Natural killer cell treated with Interleukin-12 subunit alpha and Interleukin-12 subunit beta and Interleukin-15 and Interleukin-18, amount 100 ng/mL, for 72 hours (primary cell): Measurements from ENCODE around the gene MT1B. TPM values are rescaled to one million over a fixed set of nuclear protein-coding genes. Genes with fewer than 3 reads are reported as not detected.
"Not testable (repeated sequence)": the region's sequence is repeated elsewhere in the genome, so short reads cannot be mapped to it uniquely, and the experiment has no call there.

Experiments
- ATAC-seq, 2 donors: fragments of 150-1000 bp; cut with Tn5 transposase in 1 of 2; sonication (Bioruptor Pico), chemical (Tn5 transposase) in 1 of 2; 2 replicates each; pipeline ENCODE4 v1.10.0; 2021
- DNase-seq: peaks from one replicate; pipeline ENCODE4 v3.0.0; 2022; ENCODE audit warnings: low spot score
- H3K27ac Mint-ChIP-seq, 2 donors: 1 replicate in 1 of 2; 2 replicates in 1 of 2; pipeline ENCODE4 v1.8.0; 2022; ENCODE audit warnings: mixed read lengths in 2 of 2, mild to moderate bottlenecking in 1 of 2, moderate library complexity in 1 of 2
- H3K27me3 Mint-ChIP-seq, 2 donors: 1 replicate in 1 of 2; 2 replicates in 1 of 2; pipeline ENCODE4 v1.8.0; 2022; ENCODE audit warnings: mixed read lengths in 2 of 2
- H3K36me3 Mint-ChIP-seq: one replicate; pipeline ENCODE4 v1.8.0; 2022; ENCODE audit warnings: mixed read lengths
- H3K4me1 Mint-ChIP-seq, 2 donors: 1 replicate in 1 of 2; 2 replicates in 1 of 2; pipeline ENCODE4 v1.8.0; 2022; ENCODE audit warnings: low read depth in 2 of 2, mixed read lengths in 2 of 2, mild to moderate bottlenecking in 1 of 2
- H3K4me3 Mint-ChIP-seq: one replicate; pipeline ENCODE4 v1.8.0; 2022; ENCODE audit warnings: mixed read lengths
- H3K9me3 Mint-ChIP-seq: 2 replicates; pipeline ENCODE4 v1.8.0; 2022; ENCODE audit warnings: mixed read lengths
- total RNA-seq, 2 donors: library from RNA; stranded (reverse); gene quantifications; one replicate each; pipeline ENCODE4 v1.2.3, GENCODE V29; 2022

The MT1B gene
- total RNA-seq, 2 donors from 2014 or later: not detected

GRCh38 chr16:56670620-56670934 lies 18.9 kb downstream of the MT1B start:
- H3K9me3 Mint-ChIP-seq: no peaks in the 10 kb centered on the region
- ATAC-seq: no peak
- no peak overlapping the region for H3K27ac Mint-ChIP-seq
- H3K27me3 Mint-ChIP-seq: peaks cover 45 to 61% of the 10 kb centered on the region in 2 donors
- H3K36me3 Mint-ChIP-seq: no peaks in the 10 kb centered on the region
- no peak for DNase-seq
- peaks cover 14 to 28% of the 10 kb centered on the region in 2 donors for H3K4me1 Mint-ChIP-seq
- H3K4me3 Mint-ChIP-seq: no peak overlapping the region

- not testable (repeated sequence) for DNase-seq, H3K27ac Mint-ChIP-seq, H3K4me3 Mint-ChIP-seq, H3K9me3 Mint-ChIP-seq, ATAC-seq, H3K36me3 Mint-ChIP-seq
- H3K4me1 Mint-ChIP-seq: peaks cover 23 to 31% of the 10 kb centered on the region in 2 donors
- peaks cover 44 to 63% of the 10 kb centered on the region in 2 donors for H3K27me3 Mint-ChIP-seq
Observed at GRCh38 chr16:56671691-56672090, 20.0 kb downstream of the MT1B start.

GRCh38 chr16:56672171-56672570 lies 20.5 kb downstream of the MT1B start:
- not testable (repeated sequence) for DNase-seq, H3K4me3 Mint-ChIP-seq, H3K9me3 Mint-ChIP-seq, H3K27ac Mint-ChIP-seq, H3K36me3 Mint-ChIP-seq, ATAC-seq
- H3K27me3 Mint-ChIP-seq: peaks cover 44 to 63% of the 10 kb centered on the region in 2 donors
- peaks cover 23 to 31% of the 10 kb centered on the region in 2 donors for H3K4me1 Mint-ChIP-seq

- Mint-ChIP-seq H3K4me3 (no peak overlapping the region), H3K36me3 (no peaks in the 10 kb centered on the region), H3K27ac (no peak overlapping the region), H3K9me3 (no peaks in the 10 kb centered on the region), H3K27me3 (peaks cover 40 to 55% of the 10 kb centered on the region in 2 donors), H3K4me1 (peaks cover 23 to 28% of the 10 kb centered on the region in 2 donors)
- ATAC-seq: no peak
- DNase-seq: no peak
Observed at GRCh38 chr16:56672761-56673536, 21.3 kb downstream of the MT1B start.

DNA sequence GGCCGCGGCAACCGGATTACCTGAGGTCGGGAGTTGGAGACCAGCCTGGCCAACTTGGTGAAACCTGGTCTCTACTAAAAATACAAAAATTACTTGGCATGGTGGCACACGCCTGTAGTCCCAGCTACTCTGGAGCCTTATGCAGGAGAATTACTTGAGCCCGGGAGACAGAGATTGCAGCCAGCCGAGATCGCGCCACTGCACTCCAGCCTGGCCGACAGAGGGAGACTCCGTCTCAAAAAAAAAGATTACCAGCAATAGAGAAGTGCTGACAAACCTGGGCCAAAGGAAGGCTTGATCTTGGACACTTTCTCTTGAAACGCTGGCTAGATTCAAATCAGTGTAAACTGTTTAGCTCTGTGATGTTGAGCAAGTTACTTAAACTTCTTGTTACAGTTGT lies 22.2 kb downstream of the MT1B start:
- Mint-ChIP-seq H3K4me1 (peaks cover 17 to 20% of the 10 kb centered on the region in 2 donors), H3K27ac (peak overlapping the region in 1 of 2 donors; percentile 25), H3K27me3 (peaks cover 32 to 46% of the 10 kb centered on the region in 2 donors), H3K36me3 (no peaks in the 10 kb centered on the region), H3K4me3 (no peak overlapping the region), H3K9me3 (no peaks in the 10 kb centered on the region)
- ATAC-seq (no peak), DNase-seq (no peak)

DNA sequence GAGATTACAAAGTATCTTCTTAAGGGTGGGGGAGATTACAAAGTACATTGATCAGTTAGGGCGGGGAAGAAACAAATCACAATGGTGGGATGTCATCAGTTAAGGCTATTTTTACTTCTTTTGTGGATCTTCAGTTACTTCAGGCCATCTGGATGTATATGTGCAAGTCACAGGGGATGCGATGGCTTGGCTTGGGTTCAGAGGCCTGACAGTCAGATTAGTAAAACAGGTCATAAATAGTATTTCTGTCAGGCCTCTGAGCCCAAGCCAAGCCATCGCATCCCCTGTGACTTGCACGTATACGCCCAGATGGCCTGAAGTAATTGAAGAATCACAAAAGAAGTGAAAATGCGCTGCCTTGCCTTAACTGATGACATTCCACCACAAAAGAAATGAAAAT lies 22.9 kb downstream of the MT1B start:
- H3K27ac Mint-ChIP-seq: not testable (repeated sequence)
- peaks cover 27 to 42% of the 10 kb centered on the region in 2 donors for H3K27me3 Mint-ChIP-seq

DNA sequence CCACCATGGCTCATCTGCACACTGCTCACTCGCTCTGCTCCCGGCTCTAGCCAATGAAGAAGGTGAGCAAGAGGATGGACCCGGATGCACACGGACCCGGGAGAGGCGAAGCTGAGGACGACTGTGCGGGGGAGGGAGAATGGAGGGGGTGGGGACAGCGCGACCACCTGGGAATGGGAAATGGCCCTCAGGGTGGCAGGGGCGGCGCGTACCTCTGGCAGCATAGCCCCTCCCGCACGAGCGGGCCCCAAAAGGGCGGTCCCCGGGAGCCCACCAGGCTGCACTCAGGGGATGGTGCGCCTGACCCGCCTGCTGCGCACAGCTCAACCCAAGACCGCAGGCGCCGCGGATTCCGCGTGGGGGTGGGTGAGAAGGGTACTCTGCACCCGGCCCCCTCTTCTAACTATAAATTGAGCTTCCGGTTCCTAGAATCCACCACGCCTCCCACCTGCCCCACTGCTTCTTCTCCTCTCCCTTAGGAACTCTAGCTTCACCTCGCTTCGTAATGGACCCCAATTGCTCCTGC lies 24.1 kb downstream of the MT1B start:
- Mint-ChIP-seq H3K27ac (peak overlapping the region; percentile 47 to 65), H3K27me3 (peaks cover 22 to 39% of the 10 kb centered on the region in 2 donors), H3K4me1 (peaks cover 20 to 22% of the 10 kb centered on the region in 2 donors), H3K9me3 (no peaks in the 10 kb centered on the region), H3K4me3 (peak overlapping the region; percentile 53), H3K36me3 (no peaks in the 10 kb centered on the region)
- ATAC-seq: peak; percentile 76 to 83
- peak; percentile 77 for DNase-seq

More for the DNA sequence above, 22.9 kb downstream of the MT1B start:
- not testable (repeated sequence) for ATAC-seq, H3K4me3 Mint-ChIP-seq, H3K36me3 Mint-ChIP-seq, H3K9me3 Mint-ChIP-seq, DNase-seq
- peaks cover 18 to 19% of the 10 kb centered on the region in 2 donors for H3K4me1 Mint-ChIP-seq

GRCh38 chr16:56677474-56677873 lies 25.8 kb downstream of the MT1B start:
- no peak overlapping the region for H3K4me3 Mint-ChIP-seq

DNA sequence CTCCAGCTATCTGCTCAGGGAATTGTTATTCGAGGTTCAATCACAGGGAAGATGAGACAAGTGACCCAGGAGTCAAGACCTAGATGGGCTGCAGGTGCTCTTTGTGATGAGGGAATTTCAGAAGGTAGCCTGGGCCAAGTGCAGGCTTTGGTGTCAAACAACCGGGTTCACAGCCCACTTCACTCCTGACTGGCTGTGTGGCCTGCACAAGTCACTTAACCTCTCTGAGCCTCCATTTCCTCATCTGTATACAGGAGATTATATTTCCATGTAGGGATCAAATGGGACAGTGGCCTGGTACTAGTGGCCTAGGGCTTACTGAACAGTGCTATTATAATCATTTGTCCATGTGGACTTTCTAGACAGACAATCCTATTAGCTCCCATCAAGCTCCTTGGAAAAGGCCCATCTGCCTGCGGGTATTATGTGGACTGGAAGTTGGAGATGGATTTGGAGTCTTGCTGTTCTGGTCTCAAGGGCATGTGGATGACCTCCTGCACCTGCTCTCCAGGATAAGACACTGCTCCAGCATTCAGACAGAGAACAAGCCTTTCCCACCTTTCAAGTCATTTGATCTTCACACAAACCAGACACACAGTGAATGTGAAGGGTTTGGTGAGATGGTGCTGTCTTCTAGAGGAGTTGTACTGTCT lies 27.5 kb downstream of the MT1B start:
- no peaks in the 10 kb centered on the region for H3K36me3 Mint-ChIP-seq
- H3K9me3 Mint-ChIP-seq: no peaks in the 10 kb centered on the region
- H3K4me1 Mint-ChIP-seq: peaks cover 33 to 51% of the 10 kb centered on the region in 2 donors
- ATAC-seq: no peak
- DNase-seq: no peak
- H3K27ac Mint-ChIP-seq: peak overlapping the region; percentile 49 to 57
- H3K4me3 Mint-ChIP-seq: no peak overlapping the region
- H3K27me3 Mint-ChIP-seq: peaks cover 10 to 13% of the 10 kb centered on the region in 2 donors

More at GRCh38 chr16:56677474-56677873, 25.8 kb downstream of the MT1B start:
- H3K9me3 Mint-ChIP-seq: no peaks in the 10 kb centered on the region
- no peak for DNase-seq
- no peak for ATAC-seq
- no peaks in the 10 kb centered on the region for H3K36me3 Mint-ChIP-seq
- peaks cover 14 to 28% of the 10 kb centered on the region in 2 donors for H3K27me3 Mint-ChIP-seq
- H3K27ac Mint-ChIP-seq: no peak overlapping the region
- H3K4me1 Mint-ChIP-seq: peaks cover 30 to 35% of the 10 kb centered on the region in 2 donors

DNA sequence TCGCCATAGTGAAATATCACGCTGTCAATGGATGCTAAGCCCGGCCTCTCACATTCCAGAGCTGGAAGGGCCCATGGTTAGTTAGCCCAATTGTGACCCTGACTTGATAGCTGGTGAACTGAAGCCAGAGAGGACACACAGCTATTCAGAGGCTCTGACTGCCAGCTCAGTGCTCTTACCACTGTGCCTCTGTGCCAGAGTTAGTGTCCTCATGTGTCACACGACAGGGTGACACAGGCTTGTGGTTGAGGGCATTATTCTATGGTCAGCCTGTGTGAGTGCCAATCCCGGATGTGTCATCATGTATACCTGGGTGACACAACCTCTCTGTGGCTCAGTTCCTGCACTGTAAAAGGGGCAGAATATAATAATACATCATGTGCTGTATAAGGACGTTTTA lies 28.1 kb downstream of the MT1B start:
- ATAC-seq (peak; percentile 44 to 71), DNase-seq (no peak)
- H3K27me3 Mint-ChIP-seq: peaks cover 7 to 9% of the 10 kb centered on the region in 2 donors
- peaks cover 32 to 52% of the 10 kb centered on the region in 2 donors for H3K4me1 Mint-ChIP-seq
- no peaks in the 10 kb centered on the region for H3K36me3 Mint-ChIP-seq
- H3K4me3 Mint-ChIP-seq: no peak overlapping the region
- peak overlapping the region; percentile 49 to 57 for H3K27ac Mint-ChIP-seq
- H3K9me3 Mint-ChIP-seq: no peaks in the 10 kb centered on the region

DNA sequence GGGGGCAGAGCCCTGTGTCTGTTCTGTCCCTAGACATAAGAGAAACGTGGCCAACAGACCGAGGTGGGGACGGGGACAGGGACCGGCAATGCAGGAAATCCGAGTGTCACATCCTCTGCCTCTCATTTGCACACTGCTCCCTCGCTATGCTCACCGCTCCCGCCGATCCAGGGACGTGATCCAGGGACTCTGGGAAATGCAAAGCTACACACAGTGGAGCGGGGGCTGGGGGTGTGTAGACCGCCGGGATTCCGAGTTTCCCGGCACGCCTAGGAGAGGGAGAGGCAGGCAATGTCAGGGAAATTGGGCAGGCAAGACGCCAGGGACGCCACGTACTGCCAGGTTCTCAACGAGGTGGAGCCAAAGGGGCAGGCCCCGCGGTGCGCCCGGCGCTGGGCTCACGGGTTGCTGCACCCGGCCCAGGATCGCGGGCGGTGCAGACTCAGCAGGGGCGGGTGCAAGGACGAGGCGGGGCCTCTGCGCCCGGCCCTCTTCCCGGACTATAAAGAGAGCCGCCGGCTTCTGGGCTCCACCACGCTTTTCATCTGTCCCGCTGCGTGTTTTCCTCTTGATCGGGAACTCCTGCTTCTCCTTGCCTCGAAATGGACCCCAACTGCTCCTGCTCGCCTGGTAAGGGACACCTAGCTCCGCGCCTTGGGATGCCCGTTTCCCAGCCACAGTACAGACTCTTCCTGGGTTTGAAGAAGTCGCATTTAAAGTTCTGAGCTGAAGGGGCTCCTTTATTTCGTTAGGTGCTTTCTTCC lies 30.4 kb downstream of the MT1B start, which contains the start of gene MT1X:
MT1X (plus strand) TSS at position 532 of the 764 bp plus-strand sequence; CDS start at position 603, 71 bp downstream.
- H3K27me3 Mint-ChIP-seq: no peaks in the 10 kb centered on the region

GRCh38 chr16:56682703-56683397 lies 31.2 kb downstream of the MT1B start:
- H3K4me1 Mint-ChIP-seq: peaks cover 23 to 36% of the 10 kb centered on the region in 2 donors
- peaks cover 4% of the 10 kb centered on the region for H3K36me3 Mint-ChIP-seq
- peak overlapping the region; percentile 88 to 95 for H3K27ac Mint-ChIP-seq
- peak overlapping the region; percentile 97 for H3K4me3 Mint-ChIP-seq
- H3K27me3 Mint-ChIP-seq: no peaks in the 10 kb centered on the region
- no peaks in the 10 kb centered on the region for H3K9me3 Mint-ChIP-seq
- ATAC-seq: peak; percentile 2 to 17
- DNase-seq: no peak

More for the DNA sequence above, 30.4 kb downstream of the MT1B start, which contains the start of gene MT1X:
- H3K9me3 Mint-ChIP-seq: no peaks in the 10 kb centered on the region
- DNase-seq (peak; percentile 95), ATAC-seq (peak; percentile 97 to 98)
- H3K27ac Mint-ChIP-seq: peak within 1 kb of the TSS; percentile 88 to 95
- H3K4me3 Mint-ChIP-seq: peak within 1 kb of the TSS; percentile 97
- H3K4me1 Mint-ChIP-seq: peaks cover 23 to 36% of the 10 kb centered on the region in 2 donors
- peaks cover 4% of the 10 kb centered on the region for H3K36me3 Mint-ChIP-seq
